Measurements from ENCODE around the gene TUSC2. TPM values are rescaled to one million over a fixed set of nuclear protein-coding genes. Genes with fewer than 3 reads are reported as not detected.

Gene TUSC2
- total and polyA plus RNA-seq, 2 of the 13 experiments (the other 11 are each of a cell fraction or from before 2014, with no cell fraction given), result 36.7 to 39.1 TPM

DNA sequence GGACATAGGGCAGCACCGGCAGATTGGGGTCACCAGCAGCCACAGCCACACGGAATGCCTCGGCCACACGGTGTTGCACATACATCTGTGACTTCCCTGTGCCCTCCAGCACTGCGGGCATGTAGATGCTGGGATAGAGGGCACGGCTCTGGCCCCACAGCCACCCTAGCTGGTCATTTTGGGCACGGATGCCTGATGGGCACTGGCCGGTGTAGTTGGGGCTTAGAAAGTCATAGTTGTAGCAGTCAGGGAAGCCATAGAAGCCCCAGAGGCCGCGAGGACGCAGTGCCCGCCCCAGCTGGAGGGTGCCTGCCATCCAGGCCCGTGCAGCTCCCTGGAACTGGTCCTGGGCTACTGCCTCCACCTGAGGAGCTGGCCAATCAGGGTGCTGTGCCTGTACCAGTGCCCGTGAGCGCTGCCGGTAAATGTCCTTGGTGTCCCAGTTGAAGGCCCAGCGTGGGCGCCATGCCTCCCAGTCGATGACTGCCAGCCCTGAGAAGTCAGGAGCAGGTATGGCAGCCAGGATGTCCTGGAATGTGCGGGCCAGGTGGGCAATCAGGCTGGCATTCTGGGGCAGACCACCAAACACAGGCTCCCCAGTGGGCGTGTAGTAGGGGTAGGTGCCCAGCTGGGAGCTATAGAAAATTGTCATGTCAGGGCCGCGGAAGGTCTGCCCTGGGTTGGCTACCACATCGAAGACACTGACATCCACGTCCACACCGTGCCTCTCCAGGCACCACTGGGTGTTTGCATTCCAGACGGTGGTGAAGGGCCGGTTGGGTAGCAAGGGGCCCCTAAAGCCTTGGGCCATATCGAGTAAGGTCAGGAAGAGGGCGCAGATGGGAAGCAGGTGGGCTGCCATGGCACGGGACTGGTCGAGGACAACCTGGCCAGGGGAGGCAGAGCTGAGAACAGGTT, 25.7 kb downstream of the TUSC2 start (continued):
- TF ChIP-seq, protein P1, sequence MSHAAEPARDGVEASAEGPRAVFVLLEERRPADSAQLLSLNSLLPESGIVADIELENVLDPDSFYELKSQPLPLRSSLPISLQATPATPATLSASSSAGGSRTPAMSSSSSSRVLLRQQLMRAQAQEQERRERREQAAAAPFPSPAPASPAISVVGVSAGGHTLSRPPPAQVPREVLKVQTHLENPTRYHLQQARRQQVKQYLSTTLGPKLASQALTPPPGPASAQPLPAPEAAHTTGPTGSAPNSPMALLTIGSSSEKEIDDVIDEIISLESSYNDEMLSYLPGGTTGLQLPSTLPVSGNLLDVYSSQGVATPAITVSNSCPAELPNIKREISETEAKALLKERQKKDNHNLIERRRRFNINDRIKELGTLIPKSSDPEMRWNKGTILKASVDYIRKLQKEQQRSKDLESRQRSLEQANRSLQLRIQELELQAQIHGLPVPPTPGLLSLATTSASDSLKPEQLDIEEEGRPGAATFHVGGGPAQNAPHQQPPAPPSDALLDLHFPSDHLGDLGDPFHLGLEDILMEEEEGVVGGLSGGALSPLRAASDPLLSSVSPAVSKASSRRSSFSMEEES (CRISPR knock-in tag; IDR thresholded peaks at IDR 0.05), result no peak
- TF ChIP-seq ZNF296 (CRISPR knock-in tag; conservative IDR thresholded peaks at IDR 0.05) (no peak), NBN (conservative IDR thresholded peaks at IDR 0.05) (no peak), PRMT3 (CRISPR knock-in tag; IDR thresholded peaks at IDR 0.05; ENCODE audit: borderline replicate concordance, low read depth) (no peak; the same call in 1 of the 2 replicates), ISL2 (CRISPR knock-in tag; IDR thresholded peaks at IDR 0.05) (no peak), YY1 (IDR thresholded peaks at IDR 0.05; ENCODE audit: insufficient read depth, insufficient replicate concordance, low read depth, low read length) (no peak), SIN3A (IDR thresholded peaks at IDR 0.05; ENCODE audit: borderline replicate concordance, low read depth, low read length) (no peak), ATRX (CRISPR knock-in tag; IDR thresholded peaks at IDR 0.05; ENCODE audit: borderline replicate concordance) (no peak), KDM4B (CRISPR knock-in tag; IDR thresholded peaks at IDR 0.05) (no peak), CAMTA2 (CRISPR knock-in tag; IDR thresholded peaks at IDR 0.05; ENCODE audit: borderline replicate concordance) (no peak)
- TF ChIP-seq, protein P2, sequence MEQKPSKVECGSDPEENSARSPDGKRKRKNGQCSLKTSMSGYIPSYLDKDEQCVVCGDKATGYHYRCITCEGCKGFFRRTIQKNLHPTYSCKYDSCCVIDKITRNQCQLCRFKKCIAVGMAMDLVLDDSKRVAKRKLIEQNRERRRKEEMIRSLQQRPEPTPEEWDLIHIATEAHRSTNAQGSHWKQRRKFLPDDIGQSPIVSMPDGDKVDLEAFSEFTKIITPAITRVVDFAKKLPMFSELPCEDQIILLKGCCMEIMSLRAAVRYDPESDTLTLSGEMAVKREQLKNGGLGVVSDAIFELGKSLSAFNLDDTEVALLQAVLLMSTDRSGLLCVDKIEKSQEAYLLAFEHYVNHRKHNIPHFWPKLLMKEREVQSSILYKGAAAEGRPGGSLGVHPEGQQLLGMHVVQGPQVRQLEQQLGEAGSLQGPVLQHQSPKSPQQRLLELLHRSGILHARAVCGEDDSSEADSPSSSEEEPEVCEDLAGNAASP (CRISPR knock-in tag; IDR thresholded peaks at IDR 0.05; ENCODE audit: borderline replicate concordance), result no peak
- TF ChIP-seq, protein P3, sequence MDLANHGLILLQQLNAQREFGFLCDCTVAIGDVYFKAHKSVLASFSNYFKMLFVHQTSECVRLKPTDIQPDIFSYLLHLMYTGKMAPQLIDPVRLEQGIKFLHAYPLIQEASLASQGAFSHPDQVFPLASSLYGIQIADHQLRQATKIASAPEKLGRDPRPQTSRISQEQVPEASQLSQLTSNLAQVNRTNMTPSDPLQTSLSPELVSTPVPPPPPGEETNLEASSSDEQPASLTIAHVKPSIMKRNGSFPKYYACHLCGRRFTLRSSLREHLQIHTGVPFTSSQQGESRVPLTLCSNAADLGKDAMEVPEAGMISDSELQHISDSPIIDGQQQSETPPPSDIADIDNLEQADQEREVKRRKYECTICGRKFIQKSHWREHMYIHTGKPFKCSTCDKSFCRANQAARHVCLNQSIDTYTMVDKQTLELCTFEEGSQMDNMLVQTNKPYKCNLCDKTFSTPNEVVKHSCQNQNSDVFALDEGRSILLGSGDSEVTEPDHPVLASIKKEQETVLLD (CRISPR knock-in tag; IDR thresholded peaks at IDR 0.05; ENCODE audit: low read depth), result no peak
- TF ChIP-seq, protein P4, sequence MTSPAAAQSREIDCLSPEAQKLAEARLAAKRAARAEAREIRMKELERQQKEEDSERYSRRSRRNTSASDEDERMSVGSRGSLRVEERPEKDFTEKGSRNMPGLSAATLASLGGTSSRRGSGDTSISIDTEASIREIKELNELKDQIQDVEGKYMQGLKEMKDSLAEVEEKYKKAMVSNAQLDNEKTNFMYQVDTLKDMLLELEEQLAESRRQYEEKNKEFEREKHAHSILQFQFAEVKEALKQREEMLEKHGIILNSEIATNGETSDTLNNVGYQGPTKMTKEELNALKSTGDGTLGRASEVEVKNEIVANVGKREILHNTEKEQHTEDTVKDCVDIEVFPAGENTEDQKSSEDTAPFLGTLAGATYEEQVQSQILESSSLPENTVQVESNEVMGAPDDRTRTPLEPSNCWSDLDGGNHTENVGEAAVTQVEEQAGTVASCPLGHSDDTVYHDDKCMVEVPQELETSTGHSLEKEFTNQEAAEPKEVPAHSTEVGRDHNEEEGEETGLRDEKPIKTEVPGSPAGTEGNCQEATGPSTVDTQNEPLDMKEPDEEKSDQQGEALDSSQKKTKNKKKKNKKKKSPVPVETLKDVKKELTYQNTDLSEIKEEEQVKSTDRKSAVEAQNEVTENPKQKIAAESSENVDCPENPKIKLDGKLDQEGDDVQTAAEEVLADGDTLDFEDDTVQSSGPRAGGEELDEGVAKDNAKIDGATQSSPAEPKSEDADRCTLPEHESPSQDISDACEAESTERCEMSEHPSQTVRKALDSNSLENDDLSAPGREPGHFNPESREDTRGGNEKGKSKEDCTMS (CRISPR knock-in tag; conservative IDR thresholded peaks at IDR 0.05), result no peak
- TF ChIP-seq, protein P5, sequence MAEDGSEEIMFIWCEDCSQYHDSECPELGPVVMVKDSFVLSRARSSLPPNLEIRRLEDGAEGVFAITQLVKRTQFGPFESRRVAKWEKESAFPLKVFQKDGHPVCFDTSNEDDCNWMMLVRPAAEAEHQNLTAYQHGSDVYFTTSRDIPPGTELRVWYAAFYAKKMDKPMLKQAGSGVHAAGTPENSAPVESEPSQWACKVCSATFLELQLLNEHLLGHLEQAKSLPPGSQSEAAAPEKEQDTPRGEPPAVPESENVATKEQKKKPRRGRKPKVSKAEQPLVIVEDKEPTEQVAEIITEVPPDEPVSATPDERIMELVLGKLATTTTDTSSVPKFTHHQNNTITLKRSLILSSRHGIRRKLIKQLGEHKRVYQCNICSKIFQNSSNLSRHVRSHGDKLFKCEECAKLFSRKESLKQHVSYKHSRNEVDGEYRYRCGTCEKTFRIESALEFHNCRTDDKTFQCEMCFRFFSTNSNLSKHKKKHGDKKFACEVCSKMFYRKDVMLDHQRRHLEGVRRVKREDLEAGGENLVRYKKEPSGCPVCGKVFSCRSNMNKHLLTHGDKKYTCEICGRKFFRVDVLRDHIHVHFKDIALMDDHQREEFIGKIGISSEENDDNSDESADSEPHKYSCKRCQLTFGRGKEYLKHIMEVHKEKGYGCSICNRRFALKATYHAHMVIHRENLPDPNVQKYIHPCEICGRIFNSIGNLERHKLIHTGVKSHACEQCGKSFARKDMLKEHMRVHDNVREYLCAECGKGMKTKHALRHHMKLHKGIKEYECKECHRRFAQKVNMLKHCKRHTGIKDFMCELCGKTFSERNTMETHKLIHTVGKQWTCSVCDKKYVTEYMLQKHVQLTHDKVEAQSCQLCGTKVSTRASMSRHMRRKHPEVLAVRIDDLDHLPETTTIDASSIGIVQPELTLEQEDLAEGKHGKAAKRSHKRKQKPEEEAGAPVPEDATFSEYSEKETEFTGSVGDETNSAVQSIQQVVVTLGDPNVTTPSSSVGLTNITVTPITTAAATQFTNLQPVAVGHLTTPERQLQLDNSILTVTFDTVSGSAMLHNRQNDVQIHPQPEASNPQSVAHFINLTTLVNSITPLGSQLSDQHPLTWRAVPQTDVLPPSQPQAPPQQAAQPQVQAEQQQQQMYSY (CRISPR knock-in tag; IDR thresholded peaks at IDR 0.05), result no peak
- TF ChIP-seq, protein P6, sequence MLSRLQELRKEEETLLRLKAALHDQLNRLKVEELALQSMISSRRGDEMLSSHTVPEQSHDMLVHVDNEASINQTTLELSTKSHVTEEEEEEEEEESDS (CRISPR knock-in tag; IDR thresholded peaks at IDR 0.05; ENCODE audit: borderline replicate concordance), result no peak

Measured in HepG2 (cell line).